GM04504 (cell line): Measurements from ENCODE around the gene ZNF653.
"Not testable (repeated sequence)": the region's sequence is repeated elsewhere in the genome, so short reads cannot be mapped to it uniquely, and the experiment has no call there.

Source experiments
- DNase-seq: peaks from one replicate; pipeline ENCODE4 v3.0.0-alpha.2; 2012; ENCODE audit warnings: low read depth

The ZNF653 gene

GRCh38 chr19:11480715-11481533 is 24.7 kb downstream of the ZNF653 start, which contains the start of gene ELAVL3:
ELAVL3 (minus strand) TSS chr19:11481046; CDS start chr19:11480608, 438 bp downstream.
- DNase-seq = no peak

- DNase-seq = no peak
These were observed 25.5 kb downstream of the ZNF653 start for GRCh38 chr19:11479898-11480714.

GRCh38 chr19:11479090-11479897 is 26.3 kb downstream of the ZNF653 start:
- no peak for DNase-seq

DNA sequence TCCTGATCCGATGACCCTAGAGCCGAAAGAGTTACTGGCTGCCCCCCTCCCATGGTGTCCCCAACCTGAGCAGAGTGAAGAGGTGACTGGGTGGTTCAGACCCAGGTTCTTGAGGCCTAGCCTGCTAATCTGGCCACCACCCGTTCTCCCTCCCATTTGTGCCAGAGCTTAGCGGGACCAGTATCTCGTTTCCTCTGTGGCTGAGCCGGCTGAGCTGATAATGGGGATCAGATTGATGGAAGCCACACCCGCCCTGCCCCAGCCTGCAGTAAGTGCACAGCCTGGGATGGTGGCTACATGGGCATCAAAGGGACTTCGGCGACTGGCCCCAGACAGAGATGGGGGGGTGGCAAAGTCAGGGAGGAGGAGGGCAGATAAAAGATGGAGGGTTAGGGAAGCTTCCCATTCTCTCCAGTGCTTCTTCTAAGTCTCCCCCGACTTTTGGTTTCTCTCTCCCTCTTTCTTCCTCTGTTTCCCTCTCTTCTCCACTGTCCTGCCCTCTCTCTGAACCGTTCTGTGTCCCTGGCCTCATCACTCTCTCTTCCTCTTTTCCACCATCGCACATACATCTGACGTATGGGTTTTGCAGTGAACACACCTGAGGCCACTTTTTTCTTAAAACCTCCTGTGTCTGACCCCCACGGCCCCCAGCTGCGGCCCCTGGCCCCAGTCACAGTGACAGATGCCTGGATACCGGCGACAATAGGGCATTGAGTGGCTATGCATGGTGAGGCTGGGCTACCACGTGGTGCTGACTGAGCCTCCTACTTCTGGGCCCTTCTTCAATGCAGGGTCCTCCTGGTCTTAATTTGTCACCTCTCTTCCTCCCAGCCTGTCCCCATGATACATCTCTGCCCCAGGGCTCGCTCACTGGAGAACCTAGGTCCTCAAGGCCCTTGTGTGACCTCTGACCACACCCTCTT is 27.2 kb downstream of the ZNF653 start:
- no peak for DNase-seq

DNA sequence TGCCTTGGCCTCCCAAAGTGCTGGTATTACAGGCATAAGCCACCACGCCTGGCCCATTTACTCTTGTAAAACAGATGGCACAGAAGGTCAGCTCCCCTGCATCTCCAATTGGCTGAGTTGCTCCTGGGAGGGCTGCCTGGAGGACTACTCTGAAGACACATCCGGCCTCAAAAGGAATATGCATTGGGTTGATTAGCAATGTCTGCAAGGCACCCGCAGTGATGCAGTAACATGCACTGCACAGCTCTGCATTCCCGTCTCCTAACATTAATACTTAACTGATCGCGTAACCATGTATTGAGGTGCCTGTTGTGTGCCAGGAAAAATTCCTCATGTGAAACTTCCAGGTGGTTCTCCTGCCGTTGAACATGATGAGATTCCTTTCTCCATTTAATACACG is 29.8 kb downstream of the ZNF653 start:
- no peak for DNase-seq

- not testable (repeated sequence) for DNase-seq
These were observed 30.3 kb downstream of the ZNF653 start for GRCh38 chr19:11475343-11475742.

GRCh38 chr19:11473725-11474124 is 31.9 kb downstream of the ZNF653 start:
- DNase-seq = no peak

GRCh38 chr19:11468266-11468845 is 37.3 kb downstream of the ZNF653 start:
- DNase-seq = not testable (repeated sequence)

GRCh38 chr19:11465600-11465999 is 40.0 kb downstream of the ZNF653 start:
- DNase-seq = no peak

DNA sequence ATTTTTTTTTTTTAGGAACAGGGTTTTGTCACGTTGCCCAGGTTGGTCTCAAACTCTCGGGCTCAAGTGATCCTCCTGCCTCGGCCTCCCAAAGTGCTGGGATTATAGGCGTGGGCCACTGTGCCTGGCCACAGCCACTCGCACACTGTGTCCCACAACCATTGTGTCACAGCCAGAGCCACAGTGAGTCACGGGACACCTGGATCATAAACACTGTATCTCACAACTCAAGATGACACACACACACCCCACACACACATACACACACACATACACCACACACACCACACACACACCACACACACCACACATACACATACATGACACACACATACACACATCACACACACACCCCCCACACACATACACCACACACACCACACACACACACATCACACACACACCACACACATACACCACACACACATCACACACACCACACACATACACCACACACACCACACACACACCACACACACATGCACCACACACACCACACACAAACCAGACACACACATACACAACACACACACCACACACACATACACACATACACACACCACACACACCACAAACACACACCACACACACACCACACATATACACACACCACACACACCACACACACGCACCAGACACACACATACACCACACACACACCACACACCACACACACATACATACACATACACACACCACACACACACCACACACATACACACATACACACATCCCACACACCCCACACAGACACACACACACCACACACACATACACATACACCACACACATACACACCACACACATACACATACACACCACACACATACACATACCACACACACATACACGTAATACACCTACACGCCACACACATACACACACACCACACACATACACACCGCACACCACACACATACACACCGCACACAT is 41.0 kb downstream of the ZNF653 start:
- DNase-seq = no peak

DNA sequence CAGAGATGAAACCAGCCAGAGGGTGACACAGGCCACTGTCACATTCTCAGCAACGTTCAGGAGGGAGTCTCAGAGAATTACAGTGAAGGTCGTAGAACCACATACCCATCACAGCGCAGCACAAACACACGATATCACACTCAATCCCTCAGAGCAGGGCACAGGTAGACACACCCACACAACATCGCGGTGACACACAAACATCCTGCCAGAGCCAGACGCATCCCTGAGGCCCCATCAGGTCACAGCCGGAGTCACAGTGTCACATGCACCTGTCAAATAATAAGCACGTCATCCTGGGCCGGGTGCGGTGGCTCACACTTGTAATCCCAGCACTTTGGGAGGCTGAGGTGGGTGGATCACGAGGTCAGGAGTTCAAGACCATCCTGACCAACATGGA is 42.2 kb downstream of the ZNF653 start:
- no peak for DNase-seq

GRCh38 chr19:11461453-11461852 is 44.2 kb downstream of the ZNF653 start:
- no peak for DNase-seq

DNA sequence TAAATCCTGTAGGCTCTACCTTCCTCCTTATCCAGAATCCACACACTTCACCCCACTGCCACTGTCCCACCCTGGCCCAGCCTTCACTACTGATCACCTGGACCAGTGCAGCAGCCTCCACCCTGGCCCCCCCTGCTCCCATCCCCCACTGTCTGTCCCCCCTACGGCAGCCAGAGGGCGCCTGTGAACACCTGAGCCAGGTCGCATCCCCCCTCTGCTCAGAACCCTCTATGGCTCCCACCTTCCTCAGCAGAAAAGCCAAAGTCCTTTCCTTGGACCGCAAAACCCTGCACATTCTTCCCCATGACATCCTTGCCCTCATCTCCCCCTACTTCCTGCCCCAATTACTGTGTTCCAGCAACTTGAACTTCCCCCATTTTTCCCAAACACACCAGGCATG is 45.4 kb downstream of the ZNF653 start:
- DNase-seq = no peak

GRCh38 chr19:11458912-11459311 is 46.7 kb downstream of the ZNF653 start:
- DNase-seq = not testable (repeated sequence)

DNA sequence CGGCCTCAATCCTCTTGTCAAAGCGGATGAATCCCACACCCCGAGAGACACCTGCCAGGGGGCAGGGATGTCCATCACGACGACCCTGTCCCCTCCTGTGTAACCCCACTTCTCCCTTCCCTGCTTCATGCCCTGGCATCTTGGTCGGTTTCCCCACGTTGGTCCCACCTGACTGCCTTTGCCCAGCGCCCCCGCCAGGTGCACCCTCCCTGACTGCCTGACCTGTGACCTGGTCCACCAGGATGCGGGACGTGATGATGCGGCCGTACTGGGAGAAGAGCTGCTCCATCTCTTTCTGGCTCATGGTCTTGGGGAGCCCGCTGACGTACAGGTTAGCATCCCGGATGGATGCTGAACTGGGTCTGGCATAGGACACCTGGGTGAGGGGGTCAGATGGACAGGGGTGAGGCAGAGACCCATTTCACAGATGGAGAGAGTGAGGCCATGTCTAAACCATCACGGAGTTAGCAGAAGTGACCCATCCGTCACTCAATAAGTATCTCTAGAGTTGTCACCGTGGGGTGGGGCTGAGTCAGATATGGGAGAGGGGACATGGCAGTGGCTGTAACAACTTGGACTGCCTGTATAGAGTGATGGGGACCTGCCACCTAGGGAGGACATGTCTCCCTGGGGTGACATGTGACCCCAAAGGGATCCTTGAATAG is 47.3 kb downstream of the ZNF653 start:
- no peak for DNase-seq

DNA sequence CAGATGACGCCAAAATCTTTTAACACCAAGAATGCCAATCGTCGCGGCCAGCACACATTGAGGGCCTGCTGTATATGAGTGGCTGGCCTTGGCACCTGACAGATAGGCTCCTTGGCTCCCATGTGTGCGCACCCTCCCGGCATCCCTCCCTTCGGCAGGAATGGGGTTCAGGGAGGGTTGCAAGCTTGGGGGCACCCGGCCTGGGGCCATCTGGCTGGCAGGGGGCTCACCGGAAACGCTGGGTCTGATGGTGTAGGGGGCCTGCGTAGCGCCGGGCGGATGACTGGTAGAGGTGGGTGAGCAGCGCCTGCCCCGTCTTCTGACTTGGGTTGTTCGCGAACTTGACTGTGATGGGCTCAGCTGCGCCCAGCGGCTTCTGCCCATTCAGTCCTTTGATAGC is 47.8 kb downstream of the ZNF653 start:
- DNase-seq = no peak

- no peak for DNase-seq
These were observed 48.5 kb downstream of the ZNF653 start for GRCh38 chr19:11457115-11457514.

DNA sequence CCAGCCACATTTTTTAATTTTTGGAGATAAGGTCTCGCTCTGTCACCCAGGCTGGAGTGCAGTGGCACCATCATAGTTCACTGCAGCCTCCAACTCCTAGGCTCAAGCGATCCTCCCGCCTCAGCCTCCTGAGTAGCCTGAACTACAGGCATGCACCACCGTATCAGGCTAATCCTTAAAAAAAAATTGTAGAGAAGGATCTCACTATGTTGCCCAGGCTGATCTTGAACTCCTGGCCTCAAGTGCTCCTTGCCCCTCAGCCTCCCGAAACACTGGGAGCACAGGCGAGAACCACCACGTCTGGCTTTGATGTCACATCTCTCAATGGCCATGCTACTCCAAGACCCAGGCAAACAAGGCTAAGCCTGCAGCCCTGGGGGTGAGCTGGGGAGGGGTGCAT is 49.0 kb downstream of the ZNF653 start:
- no peak for DNase-seq

GRCh38 chr19:11455233-11455554 is 50.4 kb downstream of the ZNF653 start:
- not testable (repeated sequence) for DNase-seq
